Ascending aorta (tissue), 2 donors: Measurements from ENCODE around the gene SLC4A11. TPM values are rescaled to one million over a fixed set of nuclear protein-coding genes. Genes with fewer than 3 reads are reported as not detected.
A peak's percentile ranks its signal among the peaks of the same experiment; 100 is the strongest.

Experiments used
- DNase-seq, 2 donors: peaks; one replicate each; pipeline ENCODE4 v3.0.0-alpha.2; 2019; ENCODE audit warnings: low spot score in 2 of 2
- H3K27ac ChIP-seq, 2 donors: fragments of 200-600 bp; sonication (generic); one replicate each; pipeline ENCODE4 v1.5.1; 2016 to 2017; ENCODE audit warnings: mild to moderate bottlenecking in 1 of 2
- H3K27me3 ChIP-seq: fragments of 200-600 bp; sonication (generic); one replicate; pipeline ENCODE4 v1.5.1; 2017
- H3K36me3 ChIP-seq, 2 donors: fragments of 200-600 bp; sonication (generic); one replicate each; pipeline ENCODE4 v1.5.1; 2016
- H3K4me1 ChIP-seq, 2 donors: fragments of 200-600 bp; sonication (generic); one replicate each; pipeline ENCODE4 v1.5.1; 2016 to 2017; ENCODE audit warnings: mild to moderate bottlenecking in 1 of 2
- H3K4me3 ChIP-seq, 2 donors: fragments of 200-600 bp; sonication (generic); one replicate each; pipeline ENCODE4 v1.5.1; 2016 to 2017; ENCODE audit warnings: mild to moderate bottlenecking in 1 of 2
- H3K9me3 ChIP-seq, 2 donors: fragments of 200-600 bp; sonication (generic); one replicate each; pipeline ENCODE4 v1.5.1; 2016
- intact Hi-C: fragments of 100-400 bp; cut with DNase I; formaldehyde crosslinking; loops from one replicate; pipeline ENCODE4 v1.15.1; 2023
- total RNA-seq: library from RNA; depleted of rRNA; stranded (reverse); fragments of >200 nt; gene quantifications from one replicate; pipeline ENCODE4 v1.1.0, GENCODE V29; 2016
- TF ChIP-seq, protein P1 (sequence below), 3 experiments: fragments of 200-600 bp in 2 of 3; fragments of 450-650 bp in 1 of 3; sonication (generic) in 2 of 3; IDR thresholded peaks; one replicate each; pipeline ENCODE4 v1.5.1; 2016 to 2019; ENCODE audit warnings: antibody characterized with exemption in 3 of 3, mild to moderate bottlenecking in 1 of 3, moderate library complexity in 1 of 3

SLC4A11 gene
- total RNA-seq, 1 donor from 2014 or later: 1.6 TPM

- H3K4me1 ChIP-seq: peaks cover 8 to 11% of the 10 kb centered on the region in 2 donors
- H3K27me3 ChIP-seq: peaks cover 9% of the 10 kb centered on the region
- TF ChIP-seq, protein P1, sequence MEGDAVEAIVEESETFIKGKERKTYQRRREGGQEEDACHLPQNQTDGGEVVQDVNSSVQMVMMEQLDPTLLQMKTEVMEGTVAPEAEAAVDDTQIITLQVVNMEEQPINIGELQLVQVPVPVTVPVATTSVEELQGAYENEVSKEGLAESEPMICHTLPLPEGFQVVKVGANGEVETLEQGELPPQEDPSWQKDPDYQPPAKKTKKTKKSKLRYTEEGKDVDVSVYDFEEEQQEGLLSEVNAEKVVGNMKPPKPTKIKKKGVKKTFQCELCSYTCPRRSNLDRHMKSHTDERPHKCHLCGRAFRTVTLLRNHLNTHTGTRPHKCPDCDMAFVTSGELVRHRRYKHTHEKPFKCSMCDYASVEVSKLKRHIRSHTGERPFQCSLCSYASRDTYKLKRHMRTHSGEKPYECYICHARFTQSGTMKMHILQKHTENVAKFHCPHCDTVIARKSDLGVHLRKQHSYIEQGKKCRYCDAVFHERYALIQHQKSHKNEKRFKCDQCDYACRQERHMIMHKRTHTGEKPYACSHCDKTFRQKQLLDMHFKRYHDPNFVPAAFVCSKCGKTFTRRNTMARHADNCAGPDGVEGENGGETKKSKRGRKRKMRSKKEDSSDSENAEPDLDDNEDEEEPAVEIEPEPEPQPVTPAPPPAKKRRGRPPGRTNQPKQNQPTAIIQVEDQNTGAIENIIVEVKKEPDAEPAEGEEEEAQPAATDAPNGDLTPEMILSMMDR (IDR thresholded peaks at IDR 0.05): no peak
- no peak for DNase-seq
- peak overlapping the region; percentile 78 to 92 for H3K4me3 ChIP-seq
- no peaks in the 10 kb centered on the region for H3K36me3 ChIP-seq
- H3K9me3 ChIP-seq: no peaks in the 10 kb centered on the region
- intact Hi-C loops: no loop called here
- no peak overlapping the region for H3K27ac ChIP-seq
Measured at GRCh38 chr20:3239867-3240775, 1.1 kb upstream of the SLC4A11 start.

DNA sequence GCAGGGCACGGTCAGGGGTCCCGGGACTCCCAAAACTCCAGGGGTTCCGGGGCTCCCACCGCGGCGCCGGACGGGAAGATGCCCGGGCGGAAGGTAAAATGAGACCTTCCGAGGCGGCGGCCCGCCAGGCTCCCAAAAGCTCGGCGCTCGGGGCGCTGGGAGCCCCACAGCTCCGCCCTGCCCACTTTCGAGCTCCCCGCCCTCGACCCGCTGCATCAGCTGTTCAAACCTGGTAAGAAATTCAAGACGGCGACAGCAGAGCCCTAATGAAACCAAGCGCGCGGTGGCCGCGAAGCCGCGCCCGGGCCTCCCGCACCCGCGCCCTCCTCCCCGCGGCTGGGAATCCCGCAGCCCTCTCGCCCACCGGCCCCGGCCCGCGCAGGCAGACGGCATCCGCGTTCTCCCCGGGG lies 369 bp downstream of the SLC4A11 start:
- no peak overlapping the region for H3K27ac ChIP-seq

GRCh38 chr20:3237958-3238615 lies 903 bp downstream of the SLC4A11 start:
- Histone ChIP-seq H3K27me3 (peaks cover 9% of the 10 kb centered on the region), H3K9me3 (no peaks in the 10 kb centered on the region), H3K27ac (no peak overlapping the region), H3K4me1 (peaks cover 8 to 11% of the 10 kb centered on the region in 2 donors), H3K36me3 (no peaks in the 10 kb centered on the region), H3K4me3 (peak overlapping the region; percentile 78 to 92)
- TF ChIP-seq, protein P1 (IDR thresholded peaks at IDR 0.05): no peak
- intact Hi-C loops: no loop called here
- DNase-seq: no peak

More for the DNA sequence above, 369 bp downstream of the SLC4A11 start:
- H3K4me3 ChIP-seq: peak overlapping the region; percentile 78 to 92
- intact Hi-C loops: no loop called here
- no peaks in the 10 kb centered on the region for H3K9me3 ChIP-seq
- H3K27me3 ChIP-seq: peaks cover 9% of the 10 kb centered on the region
- no peak for DNase-seq
- no peaks in the 10 kb centered on the region for H3K36me3 ChIP-seq
- TF ChIP-seq, protein P1 (IDR thresholded peaks at IDR 0.05): no peak
- peaks cover 8 to 11% of the 10 kb centered on the region in 2 donors for H3K4me1 ChIP-seq

DNA sequence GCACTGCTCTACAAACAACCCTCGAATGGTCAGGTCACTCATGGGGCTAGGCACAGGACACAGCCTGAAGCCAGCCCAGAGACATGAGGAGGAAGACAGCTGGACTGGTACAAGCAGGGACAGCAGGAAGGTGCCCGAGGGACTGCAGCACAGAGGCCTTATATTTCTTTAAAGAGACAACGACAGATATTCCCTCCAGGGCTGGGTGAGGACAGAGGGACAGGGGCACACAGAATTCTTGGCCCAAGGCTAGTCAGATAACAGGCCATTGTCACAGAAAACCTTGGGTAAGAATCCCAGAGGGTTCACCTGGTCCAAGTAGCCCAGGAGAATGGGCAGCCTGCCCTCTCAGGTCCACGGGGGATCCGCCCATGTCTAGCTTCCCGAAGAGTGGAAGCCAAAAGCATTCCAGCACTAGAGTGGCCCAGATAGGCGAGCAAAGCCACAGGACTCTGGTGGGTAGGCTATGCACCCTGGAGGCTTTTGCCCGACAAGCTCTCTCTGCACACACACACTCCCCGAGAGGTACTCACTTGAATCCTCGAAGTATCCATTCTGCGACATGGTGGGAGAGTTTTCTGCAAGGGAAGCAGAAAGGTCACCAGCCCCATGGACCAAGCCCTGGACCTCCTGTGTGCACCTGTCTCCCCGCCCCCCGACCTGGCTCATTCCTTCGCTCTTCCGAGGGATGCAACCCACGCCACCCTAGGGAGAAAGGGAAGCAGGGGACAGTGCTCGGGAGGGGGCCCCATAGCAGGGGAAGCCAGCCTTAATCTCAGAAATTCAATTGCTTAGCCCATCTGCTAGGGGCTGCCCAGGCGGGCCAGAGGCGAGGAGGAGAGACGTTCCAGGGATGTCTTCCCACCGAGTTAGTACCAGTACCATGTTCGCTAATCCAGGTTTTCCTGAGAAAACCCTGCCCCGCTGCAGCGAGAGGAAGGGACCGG lies 1.7 kb downstream of the SLC4A11 start:
- DNase-seq: no peak
- no peaks in the 10 kb centered on the region for H3K36me3 ChIP-seq
- intact Hi-C loops: no loop called here
- peaks cover 8 to 11% of the 10 kb centered on the region in 2 donors for H3K4me1 ChIP-seq
- H3K27me3 ChIP-seq: peaks cover 9% of the 10 kb centered on the region
- peak overlapping the region in 1 of 2 donors; percentile 92 for H3K4me3 ChIP-seq
- no peak overlapping the region for H3K27ac ChIP-seq
- TF ChIP-seq, protein P1 (IDR thresholded peaks at IDR 0.05): no peak
- H3K9me3 ChIP-seq: no peaks in the 10 kb centered on the region

DNA sequence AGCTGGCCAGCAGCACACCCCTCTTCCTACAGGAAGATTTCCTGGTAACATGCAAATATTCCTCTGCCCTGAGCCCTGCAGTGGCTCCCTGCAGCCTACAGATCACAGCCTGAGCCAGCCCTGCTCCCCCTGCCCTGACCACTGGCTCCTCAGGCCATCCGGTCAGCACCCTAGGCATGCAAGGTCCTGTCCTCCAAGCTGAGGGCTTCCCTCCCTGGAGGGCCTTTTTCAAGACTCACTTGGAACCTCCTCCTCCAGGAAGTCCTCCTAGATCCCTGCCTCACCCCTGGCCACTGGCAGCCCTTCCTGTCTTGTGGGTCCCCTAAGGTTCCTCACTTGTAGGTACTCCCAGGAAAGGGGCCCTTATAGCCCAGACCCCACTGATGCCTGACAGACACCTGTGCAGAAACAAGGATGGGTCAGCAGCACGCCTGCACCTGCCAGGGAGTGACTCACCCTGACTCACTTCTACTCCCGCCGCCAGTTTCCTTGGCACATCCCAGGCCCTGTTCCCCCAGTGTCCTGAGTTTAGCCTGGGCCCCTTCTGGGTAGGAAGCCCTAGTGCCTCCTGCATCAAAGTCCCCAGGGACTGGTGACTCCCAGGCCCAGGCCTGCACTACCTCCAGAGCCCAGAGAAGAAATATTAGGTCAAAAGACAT lies 3.2 kb downstream of the SLC4A11 start:
- no peak overlapping the region for H3K27ac ChIP-seq
- H3K4me3 ChIP-seq: no peak overlapping the region
- TF ChIP-seq, protein P1 (IDR thresholded peaks at IDR 0.05): no peak
- H3K36me3 ChIP-seq: no peaks in the 10 kb centered on the region
- H3K4me1 ChIP-seq: peaks cover 8 to 11% of the 10 kb centered on the region in 2 donors
- DNase-seq: no peak
- no peaks in the 10 kb centered on the region for H3K9me3 ChIP-seq
- intact Hi-C loops: no loop called here
- peaks cover 9% of the 10 kb centered on the region for H3K27me3 ChIP-seq
